HEK293 (cell line): ENCODE measurements around the gene ISYNA1.

Experiments used
- CTCF ChIA-PET: fragments of 350-600 bp; formaldehyde crosslinking; extraction: SDS; loops from one replicate; lab custom pipeline; 2021; ENCODE audit warnings: antibody characterized with exemption; lab: Yijun Ruan, JAX
- POLR2A ChIA-PET: fragments of 300-600 bp; formaldehyde crosslinking; extraction: SDS; loops from one replicate; lab custom pipeline; 2020; ENCODE audit warnings: antibody characterized with exemption, inconsistent platforms; lab: Yijun Ruan, JAX
- H3K27ac ChIP-seq: fragments of 200-500 bp; sonication (Bioruptor generic); 2 replicates; pipeline ENCODE4 v1.5.1; 2014; ENCODE audit warnings: low read depth, low read length, control low read depth, inconsistent platforms; ENCODE audit errors: extremely low read depth
- H3K36me3 ChIP-seq, 2 experiments: fragments of 200-500 bp in 1 of 2; sonication (Bioruptor generic) in 1 of 2; 1 replicate in 1 of 2; 2 replicates in 1 of 2; pipeline ENCODE4 v1.5.1; 2014 to 2017; ENCODE audit warnings: inconsistent platforms in 2 of 2, low read length in 2 of 2; ENCODE audit not compliant: control insufficient read depth in 2 of 2, insufficient read depth in 1 of 2
- H3K4me1 ChIP-seq: fragments of 200-500 bp; sonication (Bioruptor generic); 2 replicates; pipeline ENCODE4 v1.5.1; 2014; ENCODE audit warnings: mild to moderate bottlenecking, low read length, inconsistent platforms; ENCODE audit not compliant: control insufficient read depth, insufficient read depth
- H3K4me3 ChIP-seq: 2 replicates; pipeline ENCODE4 v1.5.1; 2011; ENCODE audit warnings: low read depth, mild to moderate bottlenecking, control low read depth, low read length, moderate library complexity
- H3K9me3 ChIP-seq: fragments of 200-500 bp; sonication (Bioruptor generic); 2 replicates; pipeline ENCODE4 v1.5.1; 2014; ENCODE audit warnings: low read depth, low read length, inconsistent platforms; ENCODE audit not compliant: control insufficient read depth, insufficient read depth
- GLIS2 ChIP-seq: fragments of 450-650 bp; formaldehyde crosslinking; IDR thresholded peaks from 2 replicates; pipeline ENCODE4 v1.5.1; 2016; ENCODE audit warnings: missing biosample characterization, missing genetic modification characterization
- KLF7 ChIP-seq: fragments of 450-650 bp; formaldehyde crosslinking; IDR thresholded peaks from 2 replicates; pipeline ENCODE4 v1.5.1; 2016; ENCODE audit warnings: missing biosample characterization, missing genetic modification characterization, borderline replicate concordance
- OSR2 ChIP-seq: fragments of 450-650 bp; formaldehyde crosslinking; IDR thresholded peaks from 2 replicates; pipeline ENCODE4 v1.5.1; 2016; ENCODE audit warnings: missing biosample characterization, missing genetic modification characterization
- ZBTB20 ChIP-seq: fragments of 450-650 bp; formaldehyde crosslinking; IDR thresholded peaks from 2 replicates; pipeline ENCODE4 v1.5.1; 2016; ENCODE audit warnings: missing biosample characterization, missing genetic modification characterization
- ZBTB26 ChIP-seq: fragments of 450-650 bp; formaldehyde crosslinking; optimal IDR thresholded peaks from 2 replicates; pipeline ENCODE3; 2016; ENCODE audit warnings: missing biosample characterization, mild to moderate bottlenecking, missing genetic modification characterization
- ZEB2 ChIP-seq: fragments of 450-650 bp; formaldehyde crosslinking; IDR thresholded peaks from 2 replicates; pipeline ENCODE4 v1.5.1; 2016; ENCODE audit warnings: missing biosample characterization, missing genetic modification characterization
- ZFHX2 ChIP-seq: fragments of 450-650 bp; formaldehyde crosslinking; conservative IDR thresholded peaks from 2 replicates; pipeline ENCODE4 v1.5.1; 2016; ENCODE audit warnings: missing biosample characterization, missing genetic modification characterization
- ZFP3 ChIP-seq: fragments of 450-650 bp; formaldehyde crosslinking; IDR thresholded peaks from 2 replicates; pipeline ENCODE4 v1.5.1; 2016; ENCODE audit warnings: low read depth, missing biosample characterization, missing genetic modification characterization
- ZNF184 ChIP-seq: fragments of 450-650 bp; IDR thresholded peaks from 2 replicates; pipeline ENCODE4 v1.5.1; 2018; ENCODE audit warnings: missing biosample characterization, mild to moderate bottlenecking, missing genetic modification characterization
- ZNF202 ChIP-seq: fragments of 450-650 bp; formaldehyde crosslinking; IDR thresholded peaks from 2 replicates; pipeline ENCODE4 v1.5.1; 2016; ENCODE audit warnings: missing biosample characterization, missing genetic modification characterization, borderline replicate concordance
- ZNF324 ChIP-seq: fragments of 450-650 bp; formaldehyde crosslinking; IDR thresholded peaks from 2 replicates; pipeline ENCODE4 v1.5.1; 2016; ENCODE audit warnings: missing biosample characterization, missing genetic modification characterization
- ZNF416 ChIP-seq: fragments of 450-650 bp; formaldehyde crosslinking; IDR thresholded peaks from 2 replicates; pipeline ENCODE4 v1.5.1; 2016; ENCODE audit warnings: missing biosample characterization, missing genetic modification characterization
- ZSCAN30 ChIP-seq: fragments of 450-650 bp; IDR thresholded peaks from 2 replicates; pipeline ENCODE4 v1.5.1; 2018; ENCODE audit warnings: missing biosample characterization, mild to moderate bottlenecking, missing genetic modification characterization, moderate library complexity
- TF ChIP-seq, protein P1 (sequence below): fragments of 450-650 bp; formaldehyde crosslinking; IDR thresholded peaks from 2 replicates; pipeline ENCODE4 v1.5.1; 2016; ENCODE audit warnings: missing biosample characterization, missing genetic modification characterization
- TF ChIP-seq, protein P2 (sequence below): fragments of 450-650 bp; formaldehyde crosslinking; IDR thresholded peaks from 2 replicates; pipeline ENCODE4 v1.5.1; 2016; ENCODE audit warnings: missing biosample characterization, missing genetic modification characterization
- TF ChIP-seq, protein P3 (sequence below): fragments of 450-650 bp; formaldehyde crosslinking; conservative IDR thresholded peaks from 2 replicates; pipeline ENCODE4 v1.5.1; 2016; ENCODE audit warnings: low read depth, missing biosample characterization, missing genetic modification characterization

Gene ISYNA1

GRCh38 chr19:18420930-18421329 lies 17.0 kb downstream of the ISYNA1 start:
- Histone ChIP-seq H3K36me3 (no peaks in the 10 kb centered on the region), H3K4me1 (peaks cover 10% of the 10 kb centered on the region; the same call in 1 of the 2 replicates), H3K27ac (no peak overlapping the region), H3K4me3 (no peak overlapping the region), H3K9me3 (no peaks in the 10 kb centered on the region)
- TF ChIP-seq, protein P1, sequence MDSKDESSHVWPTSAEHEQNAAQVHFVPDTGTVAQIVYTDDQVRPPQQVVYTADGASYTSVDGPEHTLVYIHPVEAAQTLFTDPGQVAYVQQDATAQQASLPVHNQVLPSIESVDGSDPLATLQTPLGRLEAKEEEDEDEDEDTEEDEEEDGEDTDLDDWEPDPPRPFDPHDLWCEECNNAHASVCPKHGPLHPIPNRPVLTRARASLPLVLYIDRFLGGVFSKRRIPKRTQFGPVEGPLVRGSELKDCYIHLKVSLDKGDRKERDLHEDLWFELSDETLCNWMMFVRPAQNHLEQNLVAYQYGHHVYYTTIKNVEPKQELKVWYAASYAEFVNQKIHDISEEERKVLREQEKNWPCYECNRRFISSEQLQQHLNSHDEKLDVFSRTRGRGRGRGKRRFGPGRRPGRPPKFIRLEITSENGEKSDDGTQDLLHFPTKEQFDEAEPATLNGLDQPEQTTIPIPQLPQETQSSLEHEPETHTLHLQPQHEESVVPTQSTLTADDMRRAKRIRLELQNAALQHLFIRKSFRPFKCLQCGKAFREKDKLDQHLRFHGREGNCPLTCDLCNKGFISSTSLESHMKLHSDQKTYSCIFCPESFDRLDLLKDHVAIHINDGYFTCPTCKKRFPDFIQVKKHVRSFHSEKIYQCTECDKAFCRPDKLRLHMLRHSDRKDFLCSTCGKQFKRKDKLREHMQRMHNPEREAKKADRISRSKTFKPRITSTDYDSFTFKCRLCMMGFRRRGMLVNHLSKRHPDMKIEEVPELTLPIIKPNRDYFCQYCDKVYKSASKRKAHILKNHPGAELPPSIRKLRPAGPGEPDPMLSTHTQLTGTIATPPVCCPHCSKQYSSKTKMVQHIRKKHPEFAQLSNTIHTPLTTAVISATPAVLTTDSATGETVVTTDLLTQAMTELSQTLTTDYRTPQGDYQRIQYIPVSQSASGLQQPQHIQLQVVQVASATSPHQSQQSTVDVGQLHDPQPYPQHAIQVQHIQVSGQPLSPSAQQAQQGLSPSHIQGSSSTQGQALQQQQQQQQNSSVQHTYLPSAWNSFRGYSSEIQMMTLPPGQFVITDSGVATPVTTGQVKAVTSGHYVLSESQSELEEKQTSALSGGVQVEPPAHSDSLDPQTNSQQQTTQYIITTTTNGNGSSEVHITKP (tag by site-specific recombination) = 0 out of 2 replicates have a peak, but pooled peaks have one; percentile 9
- no peak for TF ChIP-seq ZNF202 (tag by site-specific recombination)
- ChIA-PET CTCF (interaction anchor here (2.2 kb wide), 1 partner anchor 71 kb away, joined by 10 read pairs; no protein-coding TSS in a partner anchor), POLR2A (interaction anchor here (1.0 to 1.1 kb wide), 3 partner anchors 11 to 33 kb away, joined by 3 read pairs; no protein-coding TSS in a partner anchor)

GRCh38 chr19:18419699-18420460 lies 18.1 kb downstream of the ISYNA1 start:
- H3K36me3 ChIP-seq = no peaks in the 10 kb centered on the region
- H3K27ac ChIP-seq = peak overlapping the region; percentile 63; the same call in 1 of the 2 replicates
- peaks cover 9% of the 10 kb centered on the region; the same call in 1 of the 2 replicates for H3K4me1 ChIP-seq
- TF ChIP-seq ZFP3 (tag by site-specific recombination) (no peak), OSR2 (tag by site-specific recombination) (no peak), ZNF416 (tag by site-specific recombination) (no peak), ZSCAN30 (peak; percentile 85), ZFHX2 (peak; percentile 30; the same call in 1 of the 2 replicates), GLIS2 (tag by site-specific recombination) (peak; percentile 38), ZNF184 (tag by site-specific recombination) (no peak), ZNF324 (no peak), ZBTB20 (tag by site-specific recombination) (peak; percentile 43; the same call in 1 of the 2 replicates), KLF7 (peak; percentile 59; the same call in 1 of the 2 replicates), ZEB2 (tag by site-specific recombination) (no peak), ZBTB26 (tag by site-specific recombination) (peak; percentile 54)
- TF ChIP-seq, protein P2, sequence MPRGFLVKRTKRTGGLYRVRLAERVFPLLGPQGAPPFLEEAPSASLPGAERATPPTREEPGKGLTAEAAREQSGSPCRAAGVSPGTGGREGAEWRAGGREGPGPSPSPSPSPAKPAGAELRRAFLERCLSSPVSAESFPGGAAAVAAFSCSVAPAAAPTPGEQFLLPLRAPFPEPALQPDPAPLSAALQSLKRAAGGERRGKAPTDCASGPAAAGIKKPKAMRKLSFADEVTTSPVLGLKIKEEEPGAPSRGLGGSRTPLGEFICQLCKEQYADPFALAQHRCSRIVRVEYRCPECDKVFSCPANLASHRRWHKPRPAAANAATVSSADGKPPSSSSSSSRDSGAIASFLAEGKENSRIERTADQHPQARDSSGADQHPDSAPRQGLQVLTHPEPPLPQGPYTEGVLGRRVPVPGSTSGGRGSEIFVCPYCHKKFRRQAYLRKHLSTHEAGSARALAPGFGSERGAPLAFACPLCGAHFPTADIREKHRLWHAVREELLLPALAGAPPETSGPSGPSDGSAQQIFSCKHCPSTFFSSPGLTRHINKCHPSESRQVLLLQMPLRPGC (tag by site-specific recombination) = no peak
- TF ChIP-seq, protein P3, sequence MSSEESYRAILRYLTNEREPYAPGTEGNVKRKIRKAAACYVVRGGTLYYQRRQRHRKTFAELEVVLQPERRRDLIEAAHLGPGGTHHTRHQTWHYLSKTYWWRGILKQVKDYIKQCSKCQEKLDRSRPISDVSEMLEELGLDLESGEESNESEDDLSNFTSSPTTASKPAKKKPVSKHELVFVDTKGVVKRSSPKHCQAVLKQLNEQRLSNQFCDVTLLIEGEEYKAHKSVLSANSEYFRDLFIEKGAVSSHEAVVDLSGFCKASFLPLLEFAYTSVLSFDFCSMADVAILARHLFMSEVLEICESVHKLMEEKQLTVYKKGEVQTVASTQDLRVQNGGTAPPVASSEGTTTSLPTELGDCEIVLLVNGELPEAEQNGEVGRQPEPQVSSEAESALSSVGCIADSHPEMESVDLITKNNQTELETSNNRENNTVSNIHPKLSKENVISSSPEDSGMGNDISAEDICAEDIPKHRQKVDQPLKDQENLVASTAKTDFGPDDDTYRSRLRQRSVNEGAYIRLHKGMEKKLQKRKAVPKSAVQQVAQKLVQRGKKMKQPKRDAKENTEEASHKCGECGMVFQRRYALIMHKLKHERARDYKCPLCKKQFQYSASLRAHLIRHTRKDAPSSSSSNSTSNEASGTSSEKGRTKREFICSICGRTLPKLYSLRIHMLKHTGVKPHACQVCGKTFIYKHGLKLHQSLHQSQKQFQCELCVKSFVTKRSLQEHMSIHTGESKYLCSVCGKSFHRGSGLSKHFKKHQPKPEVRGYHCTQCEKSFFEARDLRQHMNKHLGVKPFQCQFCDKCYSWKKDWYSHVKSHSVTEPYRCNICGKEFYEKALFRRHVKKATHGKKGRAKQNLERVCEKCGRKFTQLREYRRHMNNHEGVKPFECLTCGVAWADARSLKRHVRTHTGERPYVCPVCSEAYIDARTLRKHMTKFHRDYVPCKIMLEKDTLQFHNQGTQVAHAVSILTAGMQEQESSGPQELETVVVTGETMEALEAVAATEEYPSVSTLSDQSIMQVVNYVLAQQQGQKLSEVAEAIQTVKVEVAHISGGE (tag by site-specific recombination) = no peak
- no peaks in the 10 kb centered on the region for H3K9me3 ChIP-seq
- POLR2A ChIA-PET = interaction anchor here (0.6 to 1.3 kb wide), 4 partner anchors 9 to 412 kb away, joined by 4 to 6 read pairs (median 4); partner anchors contain the start of gene UPF1
- CTCF ChIA-PET = interaction anchor here (0.7 to 4.5 kb wide), 11 partner anchors 9 to 224 kb away, joined by 3 to 32 read pairs (median 3); partner anchors contain the start of gene GDF15
- H3K4me3 ChIP-seq = peak overlapping the region; percentile 53
